OCI-LY7 (cell line): ENCODE results near the gene TASP1. TPM values are rescaled to one million over a fixed set of nuclear protein-coding genes. Genes with fewer than 3 reads are reported as not detected.

Experiments used
- BruUV-seq: library from RNA; stranded (reverse); fragments of 400-500 nt; replicated peaks from 2 replicates; lab custom pipeline; 2021; lab: Mats Ljungman, UMichigan
- CTCF ChIA-PET: fragments of 300-600 bp; sonication (Branson Sonifier 250); formaldehyde crosslinking; loops from one replicate; lab custom pipeline; 2022; ENCODE audit warnings: antibody characterized with exemption; ENCODE audit not compliant: unreplicated experiment; lab: Charles Lee
- POLR2A ChIA-PET: fragments of 300-600 bp; sonication (Branson Sonifier 250); formaldehyde crosslinking; loops from one replicate; lab custom pipeline; 2022; ENCODE audit warnings: antibody characterized with exemption; lab: Charles Lee
- DNase-seq: peaks from one replicate; pipeline ENCODE4 v3.0.0-alpha.2; 2015; ENCODE audit warnings: low spot score
- H2AFZ ChIP-seq: fragments of 200-600 bp; sonication (generic), shearing (Covaris generic); 2 replicates; pipeline ENCODE4 v1.6.1; 2014; ENCODE audit warnings: mild to moderate bottlenecking, antibody characterized with exemption, low read length, moderate library complexity
- H3K27ac ChIP-seq: fragments of 200-600 bp; sonication (generic); 2 replicates; pipeline ENCODE4 v1.5.1; 2014; ENCODE audit warnings: mixed run types, low read depth, mild to moderate bottlenecking, moderate library complexity, low read length, inconsistent platforms; ENCODE audit not compliant: poor library complexity, severe bottlenecking
- H3K36me3 ChIP-seq: fragments of 200-600 bp; sonication (generic); 2 replicates; pipeline ENCODE4 v1.6.1; 2014; ENCODE audit warnings: mild to moderate bottlenecking, antibody characterized with exemption, low read length, moderate library complexity, mixed read lengths; ENCODE audit not compliant: insufficient read depth
- H3K4me1 ChIP-seq: fragments of 200-600 bp; sonication (generic); 2 replicates; pipeline ENCODE4 v1.5.1; 2014; ENCODE audit warnings: mild to moderate bottlenecking, low read length; ENCODE audit not compliant: insufficient read depth, poor library complexity, severe bottlenecking
- H3K4me2 ChIP-seq: fragments of 200-600 bp; sonication (generic); 2 replicates; pipeline ENCODE4 v1.6.1; 2014; ENCODE audit warnings: mild to moderate bottlenecking, low read length
- H3K4me3 ChIP-seq: fragments of 200-600 bp; sonication (generic); 2 replicates; pipeline ENCODE4 v1.5.1; 2014; ENCODE audit warnings: mild to moderate bottlenecking, low read depth, low read length; ENCODE audit not compliant: poor library complexity, severe bottlenecking
- H3K79me2 ChIP-seq: fragments of 200-600 bp; sonication (generic); 2 replicates; pipeline ENCODE4 v1.6.1; 2016; ENCODE audit warnings: low read depth, mild to moderate bottlenecking, low read length, moderate library complexity, mixed read lengths; ENCODE audit not compliant: insufficient read depth
- H3K9me2 ChIP-seq: fragments of 200-600 bp; sonication (generic); 2 replicates; pipeline ENCODE4 v1.6.1; 2016; ENCODE audit warnings: mild to moderate bottlenecking, low read length, mixed read lengths; ENCODE audit not compliant: insufficient read depth
- H3K9me3 ChIP-seq: fragments of 200-600 bp; sonication (generic); 2 replicates; pipeline ENCODE4 v1.6.1; 2014; ENCODE audit warnings: mild to moderate bottlenecking, mixed run types, low read length, mixed read lengths
- H4K20me1 ChIP-seq: fragments of 200-600 bp; sonication (generic); 2 replicates; pipeline ENCODE4 v1.6.1; 2014; ENCODE audit warnings: mild to moderate bottlenecking, antibody characterized with exemption, low read length, moderate library complexity, mixed read lengths; ENCODE audit not compliant: insufficient read depth
- CTCF ChIP-seq: fragments of 200-600 bp; sonication (generic); conservative IDR thresholded peaks from 2 replicates; pipeline ENCODE4 v1.5.1; 2014; ENCODE audit warnings: mild to moderate bottlenecking, antibody characterized with exemption, low read length, moderate library complexity, mixed read lengths
- EZH2phosphoT487 ChIP-seq: fragments of 200-600 bp; sonication (generic); IDR thresholded peaks from 2 replicates; pipeline ENCODE4 v1.6.1; 2018; ENCODE audit warnings: low read depth, borderline replicate concordance, mild to moderate bottlenecking, mixed run types, antibody characterized with exemption, low read length, moderate library complexity, mixed read lengths
- intact Hi-C: fragments of 100-400 bp; cut with micrococcal nuclease; formaldehyde crosslinking; loops from one replicate; pipeline ENCODE4 v1.10.0; 2022; ENCODE audit not compliant: unreplicated experiment
- total RNA-seq, 2 experiments: library from RNA; depleted of rRNA in 1 of 2; stranded (reverse); fragments of >200 nt in 1 of 2; shearing (Covaris generic) in 1 of 2; gene quantifications; 2 replicates each; pipeline ENCODE4 v1.2.3, GENCODE V29; 2014 to 2022

Gene TASP1
- total RNA-seq, 2 experiments from 2014 or later, result 12.9 to 15.5 TPM

DNA sequence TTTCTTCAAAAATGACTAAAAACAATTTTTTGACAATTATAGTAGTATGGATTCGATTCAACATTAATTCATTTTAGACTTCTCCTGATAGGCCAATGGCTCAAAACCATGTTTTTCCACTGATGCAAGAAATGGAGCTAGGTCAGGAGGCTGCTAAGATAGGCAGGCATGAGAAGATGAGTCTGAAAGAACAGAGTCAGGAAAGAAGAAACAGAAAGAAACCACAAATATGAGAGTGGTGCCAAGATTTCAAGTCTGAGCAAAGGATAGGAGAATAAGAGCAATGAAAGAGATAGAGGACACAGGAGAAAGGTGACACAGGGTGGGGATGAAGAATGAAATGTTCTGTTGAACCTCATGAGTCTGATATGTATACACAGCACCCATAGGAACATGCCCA lies 112.2 kb downstream of the TASP1 start:
- ChIA-PET CTCF (no interaction called here), POLR2A (no interaction called here)
- BruUV-seq, result no TSS peak
- no peaks in the 10 kb centered on the region for H3K36me3 ChIP-seq
- H3K79me2 ChIP-seq, result no peaks in the 10 kb centered on the region
- H3K9me2 ChIP-seq, result no peaks in the 10 kb centered on the region
- TF ChIP-seq EZH2phosphoT487 (no peak), CTCF (no peak)
- DNase-seq, result no peak
- H3K27ac ChIP-seq, result no peak overlapping the region
- no peak overlapping the region for H3K4me3 ChIP-seq
- no peaks in the 10 kb centered on the region for H3K9me3 ChIP-seq
- H4K20me1 ChIP-seq, result no peaks in the 10 kb centered on the region
- no peak overlapping the region for H3K4me2 ChIP-seq
- no peaks in the 10 kb centered on the region for H3K4me1 ChIP-seq
- H2AFZ ChIP-seq, result no peak overlapping the region
- intact Hi-C loops, result no loop called here

DNA sequence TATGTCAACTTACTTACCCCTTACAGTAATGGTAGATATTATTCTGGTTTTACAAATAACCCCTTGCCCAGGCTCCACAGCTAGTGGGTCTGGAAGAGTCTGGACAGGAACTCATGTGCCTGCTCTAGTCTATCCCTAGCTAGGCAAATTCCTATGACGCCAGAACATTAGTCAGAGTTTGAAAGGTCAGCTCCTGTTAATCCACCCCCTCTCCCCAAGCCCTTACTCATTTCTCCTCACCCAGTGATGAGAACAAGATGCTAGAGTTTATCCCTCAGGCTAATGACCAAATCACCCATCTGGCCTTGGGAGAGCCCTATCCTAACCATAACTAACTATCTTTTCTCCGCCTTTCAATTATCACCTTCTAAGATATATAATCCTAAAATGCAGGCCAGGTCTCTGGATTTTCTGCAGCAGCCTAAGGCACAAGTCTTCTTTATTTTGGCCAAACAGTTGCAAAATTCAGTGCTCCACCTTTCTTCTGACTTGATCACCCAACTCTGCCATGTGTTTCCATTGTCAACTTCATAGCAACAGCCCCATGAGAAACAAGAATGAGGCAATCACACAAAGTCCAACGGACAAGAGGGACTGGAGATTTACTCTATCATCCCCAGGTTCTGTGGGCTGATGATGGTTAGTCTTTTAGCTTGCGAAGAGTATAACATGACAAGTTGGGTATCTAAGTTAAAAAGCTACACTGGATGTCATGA lies 113.3 kb downstream of the TASP1 start:
- Histone ChIP-seq H3K4me2 (no peak overlapping the region), H3K4me1 (no peaks in the 10 kb centered on the region), H3K4me3 (no peak overlapping the region), H3K27ac (no peak overlapping the region), H3K9me3 (no peaks in the 10 kb centered on the region), H3K79me2 (no peaks in the 10 kb centered on the region), H3K9me2 (no peaks in the 10 kb centered on the region), H3K36me3 (no peaks in the 10 kb centered on the region), H4K20me1 (no peaks in the 10 kb centered on the region), H2AFZ (no peak overlapping the region)
- ChIA-PET CTCF (no interaction called here), POLR2A (interaction anchor here (0.9 kb wide), 1 partner anchor 9 kb away, joined by 3 read pairs; no protein-coding TSS in a partner anchor)
- no TSS peak for BruUV-seq
- TF ChIP-seq CTCF, result no peak
- TF ChIP-seq EZH2phosphoT487, result no peak
- no peak for DNase-seq
- intact Hi-C loops, result no loop called here

GRCh38 chr20:13524339-13524738 lies 114.4 kb downstream of the TASP1 start:
- no peak overlapping the region for H3K4me2 ChIP-seq
- no peaks in the 10 kb centered on the region for H3K9me2 ChIP-seq
- no peaks in the 10 kb centered on the region for H3K36me3 ChIP-seq
- DNase-seq, result no peak
- H2AFZ ChIP-seq, result no peak overlapping the region
- no peak overlapping the region for H3K4me3 ChIP-seq
- H3K4me1 ChIP-seq, result no peaks in the 10 kb centered on the region
- no peak for TF ChIP-seq EZH2phosphoT487
- TF ChIP-seq CTCF, result no peak
- no peak overlapping the region for H3K27ac ChIP-seq
- intact Hi-C loops, result no loop called here
- POLR2A ChIA-PET, result interaction anchor here (0.9 kb wide), 1 partner anchor 10 kb away, joined by 3 read pairs; no protein-coding TSS in a partner anchor
- H4K20me1 ChIP-seq, result no peaks in the 10 kb centered on the region
- H3K79me2 ChIP-seq, result no peaks in the 10 kb centered on the region
- H3K9me3 ChIP-seq, result no peaks in the 10 kb centered on the region
- CTCF ChIA-PET, result no interaction called here
- no TSS peak for BruUV-seq
